Measurements from ENCODE around the gene NAT8L.

DNA sequence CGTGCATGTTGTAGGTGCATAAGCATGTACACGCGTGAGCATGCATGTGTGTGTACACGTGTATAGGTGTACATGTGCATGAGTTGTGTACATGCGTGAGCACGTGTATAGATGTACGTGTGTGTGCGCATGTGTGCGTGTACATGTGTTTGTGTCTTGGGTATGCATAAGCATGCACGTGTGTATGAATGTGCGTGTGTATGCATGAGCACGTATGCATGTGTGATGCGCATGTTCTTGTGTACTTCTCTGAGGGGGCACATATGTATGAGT lies 9.0 kb downstream of the NAT8L start:
- TF ChIP-seq POLR2AphosphoS5 (IDR thresholded peaks at IDR 0.05; ENCODE audit: borderline replicate concordance, low read depth, low read length) (no peak), EZH2 (IDR thresholded peaks at IDR 0.05) (no peak)

Data from SK-N-MC (cell line).